ENCODE results near the gene CACNA2D3.

CACNA2D3 gene

GRCh38 chr3:54122324-54123002 is at the start of gene CACNA2D3:
Gene CACNA2D3 (plus strand): TSS chr3:54122552.
- no peak for TF ChIP-seq CTCF (IDR thresholded peaks at IDR 0.05)

GRCh38 chr3:54073386-54073785 is 49.0 kb upstream of the CACNA2D3 start:
- no peak for TF ChIP-seq CTCF (IDR thresholded peaks at IDR 0.05)

GRCh38 chr3:54079314-54079713 is 43.0 kb upstream of the CACNA2D3 start:
- no peak for TF ChIP-seq CTCF (IDR thresholded peaks at IDR 0.05)

GRCh38 chr3:54079730-54080325 is 42.5 kb upstream of the CACNA2D3 start:
- no peak for TF ChIP-seq CTCF (IDR thresholded peaks at IDR 0.05)

- no peak for TF ChIP-seq CTCF (IDR thresholded peaks at IDR 0.05)
Measured at GRCh38 chr3:54083921-54084320, 38.4 kb upstream of the CACNA2D3 start.

GRCh38 chr3:54085936-54086335 is 36.4 kb upstream of the CACNA2D3 start:
- no peak for TF ChIP-seq CTCF (IDR thresholded peaks at IDR 0.05)

GRCh38 chr3:54086652-54087405 is 35.5 kb upstream of the CACNA2D3 start:
- TF ChIP-seq CTCF (IDR thresholded peaks at IDR 0.05), result no peak

Measured in LNCAP (cell line).